ENCODE measurements around the gene HOXD10. TPM values are rescaled to one million over a fixed set of nuclear protein-coding genes. Genes with fewer than 3 reads are reported as not detected.

HOXD10 gene
- total and polyA plus RNA-seq, 2 of the 13 experiments (the other 11 are each of a cell fraction or from before 2014, with no cell fraction given): not detected

DNA sequence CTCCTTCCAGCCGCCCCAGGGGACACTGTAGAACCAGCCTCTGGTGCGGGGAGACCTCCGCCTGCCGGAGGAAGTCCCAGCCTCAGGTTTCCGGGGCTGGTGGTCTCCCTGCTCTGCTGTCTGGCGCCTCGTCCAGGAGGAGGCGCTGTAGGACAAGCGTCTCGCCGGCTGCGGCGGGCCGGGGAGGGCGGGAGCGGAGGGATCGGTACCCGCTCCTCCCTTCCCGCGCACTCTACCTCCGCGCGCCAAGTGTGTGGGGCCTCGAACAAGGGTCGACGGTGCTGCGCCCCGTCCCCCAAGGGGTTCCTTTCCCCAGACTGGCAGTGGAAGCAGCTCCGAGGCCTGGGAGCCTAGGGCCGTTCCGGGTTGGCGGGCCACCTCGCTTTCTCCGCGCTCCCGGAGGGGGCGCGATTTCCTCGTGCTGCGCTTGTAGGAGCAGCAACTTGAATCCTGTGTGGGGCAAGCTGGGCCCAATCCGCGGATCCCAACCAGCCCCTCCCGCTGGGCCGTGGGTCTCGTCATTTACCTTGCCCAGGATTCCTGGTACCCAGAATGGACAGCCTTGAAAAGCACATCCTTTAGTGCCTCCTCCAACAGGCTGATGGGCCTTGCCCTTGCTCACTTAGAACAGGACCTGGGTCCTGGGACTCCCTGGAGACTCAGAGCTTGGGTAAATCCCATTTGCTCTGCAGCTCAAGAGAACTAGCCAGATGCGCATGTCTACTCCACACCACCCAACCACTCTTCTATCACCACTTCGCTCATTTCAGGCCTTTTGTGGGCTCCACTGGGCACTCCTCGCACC lies 24.1 kb downstream of the HOXD10 start (continued):
- TF ChIP-seq, protein P1, sequence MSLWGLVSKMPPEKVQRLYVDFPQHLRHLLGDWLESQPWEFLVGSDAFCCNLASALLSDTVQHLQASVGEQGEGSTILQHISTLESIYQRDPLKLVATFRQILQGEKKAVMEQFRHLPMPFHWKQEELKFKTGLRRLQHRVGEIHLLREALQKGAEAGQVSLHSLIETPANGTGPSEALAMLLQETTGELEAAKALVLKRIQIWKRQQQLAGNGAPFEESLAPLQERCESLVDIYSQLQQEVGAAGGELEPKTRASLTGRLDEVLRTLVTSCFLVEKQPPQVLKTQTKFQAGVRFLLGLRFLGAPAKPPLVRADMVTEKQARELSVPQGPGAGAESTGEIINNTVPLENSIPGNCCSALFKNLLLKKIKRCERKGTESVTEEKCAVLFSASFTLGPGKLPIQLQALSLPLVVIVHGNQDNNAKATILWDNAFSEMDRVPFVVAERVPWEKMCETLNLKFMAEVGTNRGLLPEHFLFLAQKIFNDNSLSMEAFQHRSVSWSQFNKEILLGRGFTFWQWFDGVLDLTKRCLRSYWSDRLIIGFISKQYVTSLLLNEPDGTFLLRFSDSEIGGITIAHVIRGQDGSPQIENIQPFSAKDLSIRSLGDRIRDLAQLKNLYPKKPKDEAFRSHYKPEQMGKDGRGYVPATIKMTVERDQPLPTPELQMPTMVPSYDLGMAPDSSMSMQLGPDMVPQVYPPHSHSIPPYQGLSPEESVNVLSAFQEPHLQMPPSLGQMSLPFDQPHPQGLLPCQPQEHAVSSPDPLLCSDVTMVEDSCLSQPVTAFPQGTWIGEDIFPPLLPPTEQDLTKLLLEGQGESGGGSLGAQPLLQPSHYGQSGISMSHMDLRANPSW (CRISPR knock-in tag; IDR thresholded peaks at IDR 0.05; ENCODE audit: borderline replicate concordance): no peak
- TF ChIP-seq, protein P2, sequence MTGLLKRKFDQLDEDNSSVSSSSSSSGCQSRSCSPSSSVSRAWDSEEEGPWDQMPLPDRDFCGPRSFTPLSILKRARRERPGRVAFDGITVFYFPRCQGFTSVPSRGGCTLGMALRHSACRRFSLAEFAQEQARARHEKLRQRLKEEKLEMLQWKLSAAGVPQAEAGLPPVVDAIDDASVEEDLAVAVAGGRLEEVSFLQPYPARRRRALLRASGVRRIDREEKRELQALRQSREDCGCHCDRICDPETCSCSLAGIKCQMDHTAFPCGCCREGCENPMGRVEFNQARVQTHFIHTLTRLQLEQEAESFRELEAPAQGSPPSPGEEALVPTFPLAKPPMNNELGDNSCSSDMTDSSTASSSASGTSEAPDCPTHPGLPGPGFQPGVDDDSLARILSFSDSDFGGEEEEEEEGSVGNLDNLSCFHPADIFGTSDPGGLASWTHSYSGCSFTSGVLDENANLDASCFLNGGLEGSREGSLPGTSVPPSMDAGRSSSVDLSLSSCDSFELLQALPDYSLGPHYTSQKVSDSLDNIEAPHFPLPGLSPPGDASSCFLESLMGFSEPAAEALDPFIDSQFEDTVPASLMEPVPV (CRISPR knock-in tag; IDR thresholded peaks at IDR 0.05): peak; percentile 47; the same call in 1 of the 2 replicates
- TF ChIP-seq NFKBIZ (CRISPR knock-in tag; IDR thresholded peaks at IDR 0.05) (no peak), IRX3 (CRISPR knock-in tag; IDR thresholded peaks at IDR 0.05; ENCODE audit: borderline replicate concordance, low read depth) (0 out of 2 replicates have a peak, but pooled peaks have one; percentile 53), AHR (CRISPR knock-in tag; IDR thresholded peaks at IDR 0.05) (peak; percentile 83; the same call in 1 of the 2 replicates), REPIN1 (CRISPR knock-in tag; IDR thresholded peaks at IDR 0.05; ENCODE audit: borderline replicate concordance, low read depth) (peak; percentile 93), XRCC5 (optimal IDR thresholded peaks at IDR 0.05; ENCODE audit: low read length) (peak; percentile 79), DNMT3B (CRISPR knock-in tag; conservative IDR thresholded peaks at IDR 0.05) (no peak), SRY (CRISPR knock-in tag; IDR thresholded peaks at IDR 0.05) (0 out of 2 replicates have a peak, but pooled peaks have one; percentile 51), ZNF337 (CRISPR knock-in tag; IDR thresholded peaks at IDR 0.05; ENCODE audit: borderline replicate concordance, low read depth) (0 out of 2 replicates have a peak, but pooled peaks have one; percentile 60), SMARCC2 (IDR thresholded peaks at IDR 0.05) (no peak), HHEX (CRISPR knock-in tag; IDR thresholded peaks at IDR 0.05) (no peak), ZMYM3 (CRISPR knock-in tag; IDR thresholded peaks at IDR 0.05) (peak; percentile 12; the same call in 1 of the 2 replicates), SMAD1 (CRISPR knock-in tag; IDR thresholded peaks at IDR 0.05; ENCODE audit: borderline replicate concordance, low read depth) (peak; percentile 92; the same call in 1 of the 2 replicates), ZNF382 (CRISPR knock-in tag; IDR thresholded peaks at IDR 0.05; ENCODE audit: borderline replicate concordance) (no peak), PHF21A (CRISPR knock-in tag; IDR thresholded peaks at IDR 0.05) (no peak), NFATC3 (CRISPR knock-in tag; IDR thresholded peaks at IDR 0.05) (peak; percentile 76; the same call in 1 of the 2 replicates)
- TF ChIP-seq, protein P3, sequence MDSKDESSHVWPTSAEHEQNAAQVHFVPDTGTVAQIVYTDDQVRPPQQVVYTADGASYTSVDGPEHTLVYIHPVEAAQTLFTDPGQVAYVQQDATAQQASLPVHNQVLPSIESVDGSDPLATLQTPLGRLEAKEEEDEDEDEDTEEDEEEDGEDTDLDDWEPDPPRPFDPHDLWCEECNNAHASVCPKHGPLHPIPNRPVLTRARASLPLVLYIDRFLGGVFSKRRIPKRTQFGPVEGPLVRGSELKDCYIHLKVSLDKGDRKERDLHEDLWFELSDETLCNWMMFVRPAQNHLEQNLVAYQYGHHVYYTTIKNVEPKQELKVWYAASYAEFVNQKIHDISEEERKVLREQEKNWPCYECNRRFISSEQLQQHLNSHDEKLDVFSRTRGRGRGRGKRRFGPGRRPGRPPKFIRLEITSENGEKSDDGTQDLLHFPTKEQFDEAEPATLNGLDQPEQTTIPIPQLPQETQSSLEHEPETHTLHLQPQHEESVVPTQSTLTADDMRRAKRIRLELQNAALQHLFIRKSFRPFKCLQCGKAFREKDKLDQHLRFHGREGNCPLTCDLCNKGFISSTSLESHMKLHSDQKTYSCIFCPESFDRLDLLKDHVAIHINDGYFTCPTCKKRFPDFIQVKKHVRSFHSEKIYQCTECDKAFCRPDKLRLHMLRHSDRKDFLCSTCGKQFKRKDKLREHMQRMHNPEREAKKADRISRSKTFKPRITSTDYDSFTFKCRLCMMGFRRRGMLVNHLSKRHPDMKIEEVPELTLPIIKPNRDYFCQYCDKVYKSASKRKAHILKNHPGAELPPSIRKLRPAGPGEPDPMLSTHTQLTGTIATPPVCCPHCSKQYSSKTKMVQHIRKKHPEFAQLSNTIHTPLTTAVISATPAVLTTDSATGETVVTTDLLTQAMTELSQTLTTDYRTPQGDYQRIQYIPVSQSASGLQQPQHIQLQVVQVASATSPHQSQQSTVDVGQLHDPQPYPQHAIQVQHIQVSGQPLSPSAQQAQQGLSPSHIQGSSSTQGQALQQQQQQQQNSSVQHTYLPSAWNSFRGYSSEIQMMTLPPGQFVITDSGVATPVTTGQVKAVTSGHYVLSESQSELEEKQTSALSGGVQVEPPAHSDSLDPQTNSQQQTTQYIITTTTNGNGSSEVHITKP (CRISPR knock-in tag; IDR thresholded peaks at IDR 0.05; ENCODE audit: low read depth): no peak
- TF ChIP-seq, protein P4, sequence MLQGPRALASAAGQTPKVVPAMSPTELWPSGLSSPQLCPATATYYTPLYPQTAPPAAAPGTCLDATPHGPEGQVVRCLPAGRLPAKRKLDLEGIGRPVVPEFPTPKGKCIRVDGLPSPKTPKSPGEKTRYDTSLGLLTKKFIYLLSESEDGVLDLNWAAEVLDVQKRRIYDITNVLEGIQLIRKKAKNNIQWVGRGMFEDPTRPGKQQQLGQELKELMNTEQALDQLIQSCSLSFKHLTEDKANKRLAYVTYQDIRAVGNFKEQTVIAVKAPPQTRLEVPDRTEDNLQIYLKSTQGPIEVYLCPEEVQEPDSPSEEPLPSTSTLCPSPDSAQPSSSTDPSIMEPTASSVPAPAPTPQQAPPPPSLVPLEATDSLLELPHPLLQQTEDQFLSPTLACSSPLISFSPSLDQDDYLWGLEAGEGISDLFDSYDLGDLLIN (CRISPR knock-in tag; IDR thresholded peaks at IDR 0.05; ENCODE audit: borderline replicate concordance): no peak

All from HepG2 (cell line).